Activated CD8-positive, alpha-beta memory T cell treated with anti-CD3 and anti-CD28 coated beads for 48 hours (primary cell): Measurements from ENCODE around the gene NOL12.

Experiments used
- DNase-seq, 3 experiments: peaks; one replicate each; pipeline ENCODE4 v3.0.0-alpha.2; 2020; ENCODE audit warnings: low read depth in 2 of 3, low spot score in 2 of 3

Gene NOL12

GRCh38 chr22:37659066-37659896 lies 26.9 kb upstream of the NOL12 start:
- no peak for DNase-seq

GRCh38 chr22:37659897-37660708 lies 26.0 kb upstream of the NOL12 start:
- no peak for DNase-seq

DNA sequence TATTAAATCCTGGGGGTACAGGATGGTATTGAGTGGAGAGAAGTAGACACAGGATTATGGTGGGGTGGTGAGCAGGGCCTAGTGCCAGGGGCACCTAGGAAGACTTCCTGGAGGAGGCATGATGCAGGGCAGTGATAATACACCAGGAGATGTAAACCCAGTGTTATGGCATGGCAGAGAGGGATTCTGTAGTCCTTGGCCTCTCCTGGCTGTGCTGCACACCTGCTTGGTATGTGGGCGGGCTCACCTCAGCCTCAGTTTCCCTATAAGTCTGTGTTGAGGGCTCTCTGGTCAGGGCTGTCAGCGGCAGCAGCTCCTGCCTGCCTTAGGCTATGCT lies 25.5 kb upstream of the NOL12 start:
- DNase-seq = no peak

DNA sequence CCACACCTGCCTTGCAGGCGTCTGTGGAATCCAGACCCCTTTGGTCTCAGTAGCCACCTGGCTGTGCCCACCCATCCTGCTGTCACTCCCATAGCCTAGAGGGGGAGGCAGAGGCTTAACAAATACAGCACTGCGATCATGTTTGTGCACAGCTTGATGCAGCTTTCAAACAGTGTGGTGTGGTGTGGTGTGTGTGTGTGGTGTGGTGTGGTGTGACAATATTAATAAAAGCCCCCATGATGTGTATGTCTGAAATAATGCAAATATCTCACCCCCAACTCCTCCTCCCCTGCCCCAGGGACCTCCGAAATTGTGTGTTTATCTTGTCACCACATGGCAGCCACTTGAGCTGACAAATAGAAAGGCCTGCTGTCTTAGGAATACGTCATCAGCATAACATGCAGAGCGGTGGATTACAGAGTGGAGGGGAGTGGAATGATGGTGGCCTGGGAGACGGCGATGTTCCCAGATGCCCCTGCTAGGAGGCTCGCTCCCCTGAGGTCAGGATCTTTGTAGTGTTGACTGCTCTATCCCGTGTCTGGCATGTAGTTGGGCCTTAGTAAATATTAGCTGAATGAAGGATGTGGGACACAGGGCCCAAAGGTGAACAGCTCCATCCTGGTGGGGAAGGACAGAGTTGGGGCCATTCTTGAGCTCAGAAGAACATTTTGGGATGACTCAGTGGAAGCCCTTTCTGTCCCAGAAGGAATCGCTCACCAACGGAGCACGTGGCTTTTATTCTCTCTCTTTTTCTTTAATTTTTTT lies 24.8 kb upstream of the NOL12 start:
- DNase-seq = no peak

GRCh38 chr22:37662039-37662438 lies 24.1 kb upstream of the NOL12 start:
- no peak for DNase-seq

DNA sequence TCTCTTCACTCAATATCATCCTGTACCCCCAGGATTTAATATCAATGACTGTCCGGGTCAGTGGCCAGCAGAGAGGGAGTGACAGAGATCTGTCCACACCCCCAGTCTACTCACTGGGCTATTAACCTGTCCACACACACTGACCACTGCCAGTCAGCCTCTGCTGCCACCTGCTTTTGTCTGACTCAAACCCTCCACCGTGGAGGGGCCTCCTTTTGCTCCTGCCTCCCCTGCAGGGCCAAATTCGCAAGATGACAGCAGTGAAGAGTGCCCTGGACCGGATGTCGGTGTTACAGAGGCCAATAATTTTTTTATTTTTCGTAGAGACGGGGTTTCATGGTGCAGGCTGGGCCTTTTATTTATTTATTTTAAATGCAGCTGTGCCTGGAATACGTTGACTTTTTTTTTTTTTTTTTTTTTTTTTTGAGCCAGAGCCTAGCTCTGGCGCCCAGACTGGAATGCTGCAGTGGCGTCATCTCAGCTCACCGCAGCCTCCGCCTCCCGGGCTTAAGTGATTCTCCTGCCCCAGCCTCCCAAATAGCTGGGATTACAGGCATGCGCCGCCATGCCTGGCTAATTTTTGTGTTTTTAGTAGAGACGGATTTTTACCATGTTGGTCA lies 22.5 kb upstream of the NOL12 start:
- no peak for DNase-seq

DNA sequence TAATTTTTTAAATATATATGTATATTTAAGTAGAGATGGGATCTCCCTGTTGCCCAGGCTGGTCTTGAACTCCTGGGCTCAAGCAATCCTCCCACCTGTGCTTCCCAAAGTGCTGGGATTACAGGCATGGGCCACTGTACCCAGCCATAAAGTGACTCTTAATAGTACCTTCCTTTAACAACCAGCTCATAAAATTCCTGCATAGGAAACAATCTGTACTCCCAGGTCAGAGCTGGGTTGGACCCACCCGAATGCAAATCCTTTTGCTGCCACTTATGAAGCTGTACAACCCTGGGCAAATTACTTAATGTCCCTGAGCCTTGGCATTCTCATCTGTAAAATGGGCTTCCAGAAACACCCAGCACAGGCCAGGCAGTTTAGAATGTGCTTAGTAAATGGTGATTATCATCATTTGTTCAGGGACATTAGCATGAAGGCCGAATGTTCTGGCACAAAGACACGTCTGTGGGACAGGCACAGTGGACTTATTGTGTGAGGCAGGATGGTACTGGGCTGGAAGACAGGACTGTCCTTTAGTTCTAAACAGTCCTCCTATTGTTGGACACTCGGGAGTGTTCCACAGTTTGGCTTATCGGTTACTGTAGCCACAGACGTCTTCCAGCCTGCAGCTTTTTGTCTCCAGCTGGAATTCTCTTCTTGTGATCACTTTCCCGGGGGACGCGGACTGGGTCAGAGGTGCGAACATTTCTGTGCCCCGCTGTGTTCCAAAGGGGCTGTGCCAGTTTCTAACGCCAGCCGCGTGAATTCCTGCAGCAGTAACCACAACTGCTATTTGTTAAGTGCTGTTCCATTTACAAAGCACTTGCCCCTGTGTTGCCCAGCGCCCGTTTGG lies 21.7 kb upstream of the NOL12 start:
- no peak for DNase-seq

DNA sequence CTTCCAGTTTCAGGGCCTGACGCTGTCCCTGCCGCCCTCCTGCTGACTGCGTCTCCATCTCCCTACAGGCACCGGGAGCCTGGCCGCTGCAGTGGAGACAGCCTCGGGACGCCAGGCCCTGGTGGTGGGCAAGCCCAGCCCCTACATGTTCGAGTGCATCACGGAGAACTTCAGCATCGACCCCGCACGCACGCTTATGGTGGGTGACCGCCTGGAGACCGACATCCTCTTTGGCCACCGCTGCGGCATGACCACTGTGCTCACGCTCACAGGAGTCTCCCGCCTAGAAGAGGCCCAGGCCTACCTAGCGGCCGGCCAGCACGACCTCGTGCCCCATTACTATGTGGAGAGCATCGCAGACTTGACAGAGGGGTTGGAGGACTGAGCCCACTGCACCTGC lies 20.7 kb upstream of the NOL12 start:
- DNase-seq = no peak

DNA sequence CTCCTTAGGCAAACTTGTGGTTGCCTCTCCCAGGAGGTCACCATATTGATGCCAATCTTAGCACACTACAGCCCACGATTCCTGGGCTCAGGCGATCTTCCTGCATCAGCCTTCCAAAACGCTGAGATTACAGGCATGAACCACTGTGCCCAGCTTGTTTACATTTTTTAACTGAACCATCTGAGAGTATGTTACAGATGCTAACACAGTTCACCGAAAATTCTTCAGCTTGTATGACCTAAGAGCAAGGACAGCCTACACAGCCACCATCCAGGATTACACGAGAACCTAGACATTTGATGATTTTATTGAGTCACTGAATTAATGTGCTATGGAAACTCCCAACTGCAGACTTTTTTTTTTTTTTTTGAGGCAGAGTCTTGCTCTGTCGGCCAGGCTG lies 16.6 kb upstream of the NOL12 start:
- no peak for DNase-seq

- no peak for DNase-seq
Measured at GRCh38 chr22:37672206-37672919, 13.8 kb upstream of the NOL12 start.

- DNase-seq = no peak
Measured at GRCh38 chr22:37672920-37673455, 13.2 kb upstream of the NOL12 start.

GRCh38 chr22:37674248-37674647 lies 11.9 kb upstream of the NOL12 start:
- DNase-seq = no peak

GRCh38 chr22:37674951-37675929 lies 10.9 kb upstream of the NOL12 start, which contains the start of gene LGALS1:
TSS of gene LGALS1 (plus strand) at chr22:37675636. CDS start at chr22:37675703, 67 bp downstream.
- peak; percentile 45 to 64 (median 49) for DNase-seq

- no peak for DNase-seq
Measured at GRCh38 chr22:37675930-37676735, 10.0 kb upstream of the NOL12 start.

DNA sequence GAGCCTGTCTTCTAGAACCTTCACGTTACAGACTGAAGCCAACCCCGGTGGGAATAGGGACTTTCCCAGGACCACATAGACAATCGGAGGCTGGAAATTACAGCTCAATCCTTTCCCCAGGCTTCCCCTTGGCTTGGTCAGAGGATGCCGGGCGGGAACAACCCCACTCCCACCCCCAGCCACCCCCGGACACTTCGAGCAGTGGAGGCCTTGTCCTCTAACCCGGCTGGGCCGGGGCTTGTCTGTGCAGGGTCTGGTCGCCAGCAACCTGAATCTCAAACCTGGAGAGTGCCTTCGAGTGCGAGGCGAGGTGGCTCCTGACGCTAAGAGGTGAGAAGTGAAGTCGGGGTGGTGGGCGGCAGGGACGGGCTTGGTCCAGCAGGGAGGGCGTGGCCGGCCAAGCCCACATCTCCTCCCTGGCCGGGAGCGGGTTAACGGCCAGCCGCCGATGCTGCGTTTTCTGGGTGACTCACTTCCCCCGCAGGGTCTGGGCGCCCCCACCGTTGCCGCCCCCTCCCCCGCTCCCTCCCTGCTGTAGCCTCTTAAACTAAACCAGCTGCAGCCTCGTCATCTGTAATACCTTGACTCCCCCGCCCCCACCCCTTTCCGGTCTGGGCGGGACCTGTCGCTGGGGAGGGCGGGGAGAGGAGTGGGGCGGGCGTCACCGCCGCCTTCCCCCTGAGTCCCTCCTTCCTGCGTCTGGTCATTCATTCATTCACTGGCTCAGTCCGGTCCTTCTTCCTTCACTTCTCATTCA lies 9.2 kb upstream of the NOL12 start:
- DNase-seq = peak; percentile 82 to 93 (median 91)

DNA sequence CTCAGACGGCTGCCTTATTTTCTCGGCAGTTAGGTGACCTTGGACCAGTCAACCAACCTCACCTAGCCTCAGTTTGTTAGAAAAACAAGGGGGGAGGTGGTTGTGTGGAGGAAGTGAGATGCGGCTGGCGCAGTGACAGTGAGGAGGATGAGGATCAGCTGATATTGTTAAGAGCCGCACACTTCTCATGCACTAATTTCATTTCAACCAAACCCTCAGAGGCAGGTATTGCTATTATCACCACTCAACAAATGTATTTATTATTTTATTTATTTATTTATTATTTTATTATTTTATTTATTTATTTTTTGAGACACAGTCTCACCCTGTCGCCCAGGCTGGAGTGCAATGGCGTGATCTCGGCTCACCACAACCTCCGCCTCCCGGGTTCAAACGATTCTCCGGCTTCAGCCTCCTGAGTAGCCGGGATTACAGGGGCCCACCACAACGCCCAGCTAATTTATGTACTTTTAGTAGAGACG lies 8.6 kb upstream of the NOL12 start:
- no peak for DNase-seq
